ENCODE data around the gene ZNF536.

The ZNF536 gene

DNA sequence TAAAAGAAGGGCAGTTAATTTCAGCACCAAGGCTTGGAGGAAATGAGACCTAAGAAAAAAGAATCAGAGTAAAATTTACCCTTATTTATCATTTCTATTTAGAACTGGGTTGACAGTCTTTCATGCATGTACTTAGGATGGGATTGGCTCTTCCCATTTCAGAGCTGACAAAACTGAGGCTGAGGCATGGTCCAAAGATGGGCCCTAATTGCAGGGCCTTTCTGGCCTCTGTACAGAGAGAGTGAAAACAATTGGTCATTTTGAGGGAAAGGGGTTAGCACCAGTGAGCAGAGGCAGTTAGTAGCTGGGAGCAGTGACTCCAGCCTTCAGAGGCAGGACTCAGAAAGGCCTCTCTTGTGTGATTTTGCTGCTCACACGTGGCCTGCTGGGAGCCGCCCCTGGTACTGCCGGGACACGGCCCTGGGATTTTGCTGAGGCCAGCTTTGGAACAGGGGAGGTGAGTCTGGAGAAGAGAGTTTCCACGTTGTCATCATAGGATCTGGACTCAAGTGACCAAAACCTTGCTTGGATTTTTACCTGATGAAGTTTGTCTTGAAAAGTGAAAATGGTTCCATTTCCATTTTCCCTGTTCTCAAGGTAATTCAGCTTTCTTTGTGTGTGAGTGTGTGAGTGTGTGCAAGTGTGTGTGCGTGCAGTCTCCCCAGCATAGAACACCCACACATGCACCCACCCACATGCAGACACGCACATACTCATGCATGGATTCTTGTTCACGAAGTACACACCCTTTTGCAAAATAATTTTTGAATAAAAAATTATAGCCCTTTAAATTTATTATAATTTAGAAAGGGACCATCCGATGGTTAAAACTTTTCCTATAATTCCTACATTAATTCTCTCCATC is at the start of gene ZNF536:
ZNF536 (plus strand) TSS at position 425 of the 865 bp plus-strand sequence. CDS start 71,179 bp downstream, outside the sequence.
- DNase-seq (ENCODE audit: low read depth) = no peak

DNA sequence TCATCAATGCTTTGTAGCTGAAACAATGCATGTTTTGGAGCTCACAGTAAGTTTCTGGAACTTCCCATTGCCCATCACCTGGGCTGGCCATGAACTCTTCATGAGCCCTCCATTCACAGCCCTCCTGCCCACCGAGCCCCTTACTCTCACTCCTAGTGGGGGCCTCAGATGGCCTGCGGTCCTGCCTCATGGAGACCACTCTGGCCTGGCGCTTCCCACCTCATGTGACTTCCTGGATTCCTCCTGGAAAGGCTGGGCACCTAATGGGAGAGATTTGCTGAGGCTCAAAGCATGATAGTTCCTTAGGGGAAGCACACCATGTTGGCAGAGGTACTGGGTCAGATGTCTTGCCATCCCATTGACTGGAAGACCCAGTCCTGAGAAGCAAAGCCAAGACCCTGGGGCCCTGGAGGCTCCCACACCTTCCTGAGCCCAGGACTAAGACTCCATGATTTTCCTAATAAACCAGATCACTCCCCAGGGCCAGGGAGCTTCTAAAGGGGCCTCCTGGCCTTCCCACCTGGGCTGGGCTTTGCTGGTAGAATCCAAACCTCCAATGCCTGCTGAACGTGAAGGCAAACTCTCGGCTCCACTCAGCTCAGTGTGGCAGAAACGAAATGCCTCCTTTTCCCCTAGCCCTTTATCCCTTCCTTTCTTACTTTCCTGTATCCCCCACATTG is 49.4 kb upstream of the ZNF536 start:
- DNase-seq (ENCODE audit: low read depth) = no peak

DNA sequence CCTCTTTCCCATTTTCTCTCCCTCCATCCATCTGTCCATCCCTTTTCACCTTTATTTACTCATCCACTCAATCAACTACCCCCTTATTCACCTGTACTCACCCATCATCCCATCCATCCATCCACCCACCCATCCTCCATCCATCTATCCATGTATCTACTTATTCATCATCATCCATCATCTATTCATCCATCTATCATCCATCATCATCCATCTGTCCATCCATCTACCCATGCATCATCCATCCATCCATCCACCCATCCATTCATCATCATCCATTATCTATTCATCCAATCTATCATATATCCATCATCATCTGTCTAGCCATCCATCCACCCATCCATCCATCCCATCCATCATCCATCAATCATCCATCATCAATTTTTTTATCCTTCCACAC is 48.3 kb upstream of the ZNF536 start:
- no peak for DNase-seq (ENCODE audit: low read depth)

DNA sequence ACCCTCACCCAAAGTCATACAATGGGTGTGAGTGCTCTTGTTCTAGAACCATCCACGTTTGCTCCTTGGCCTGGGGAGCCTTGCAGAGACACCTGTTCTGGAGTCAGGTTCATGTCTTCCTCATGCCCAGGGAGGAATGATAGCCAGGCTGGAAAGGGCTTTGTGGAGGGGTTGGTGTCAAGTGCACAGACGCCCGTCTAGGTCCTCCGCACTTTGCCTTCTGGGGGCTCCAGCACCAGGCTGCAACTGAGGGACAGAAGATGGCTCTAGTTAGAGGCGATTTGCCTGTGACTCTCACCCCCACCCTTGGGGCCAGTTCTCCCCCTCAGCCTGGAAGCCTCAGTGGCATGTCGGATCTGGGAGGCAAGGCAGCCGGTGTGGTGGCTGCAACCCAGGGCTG is 47.2 kb upstream of the ZNF536 start:
- no peak for DNase-seq (ENCODE audit: low read depth)

DNA sequence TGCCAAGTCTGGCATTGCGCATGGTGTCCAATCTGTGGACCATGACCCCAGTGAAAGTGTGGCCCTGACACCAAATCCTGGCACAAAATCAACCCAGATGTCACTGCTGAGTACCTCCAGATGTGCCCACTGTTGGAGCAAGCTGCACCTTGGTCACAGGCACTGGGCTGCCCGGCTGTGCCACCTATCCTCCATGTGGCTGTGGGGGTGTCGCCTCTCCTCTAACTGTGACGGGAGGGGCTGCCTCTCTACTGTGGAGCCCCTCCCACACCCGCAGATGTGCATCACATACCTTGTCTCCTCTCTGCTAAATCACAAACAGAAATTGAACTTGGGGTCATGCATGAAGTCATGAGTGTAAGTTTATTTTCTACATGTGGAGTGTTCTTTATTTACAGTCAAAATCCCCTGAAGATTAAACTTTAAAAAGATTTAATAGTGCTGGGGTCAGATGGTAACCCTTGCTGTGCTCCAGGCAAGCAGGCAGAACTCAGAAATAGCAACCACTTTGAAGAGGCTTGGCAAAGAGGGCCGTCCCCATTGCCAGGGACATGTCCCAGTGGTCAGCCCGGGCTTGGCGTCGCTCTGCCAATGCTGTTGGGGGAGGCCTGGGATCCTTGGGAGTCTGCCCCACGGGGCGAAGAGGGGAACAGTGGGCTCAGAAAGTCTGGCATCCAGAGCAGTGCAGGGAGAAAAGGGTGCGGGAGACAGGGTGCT is 46.4 kb upstream of the ZNF536 start:
- DNase-seq (ENCODE audit: low read depth) = no peak

DNA sequence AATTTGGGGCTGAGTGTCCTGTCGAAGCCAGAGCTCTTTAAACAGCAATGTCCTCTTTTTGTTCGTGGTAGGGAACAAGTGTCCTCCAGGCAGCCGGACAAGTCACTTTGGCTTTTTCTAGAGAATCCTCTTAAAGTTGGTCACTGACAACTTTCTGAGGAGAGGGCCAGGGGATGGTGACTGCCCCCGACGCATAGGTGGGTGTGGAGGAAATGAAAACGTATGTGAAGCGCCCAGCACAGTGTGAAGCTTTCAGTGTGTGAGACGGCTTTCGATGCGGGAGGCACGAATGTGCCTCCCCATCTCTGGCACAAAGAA is 45.8 kb upstream of the ZNF536 start:
- no peak for DNase-seq (ENCODE audit: low read depth)

DNA sequence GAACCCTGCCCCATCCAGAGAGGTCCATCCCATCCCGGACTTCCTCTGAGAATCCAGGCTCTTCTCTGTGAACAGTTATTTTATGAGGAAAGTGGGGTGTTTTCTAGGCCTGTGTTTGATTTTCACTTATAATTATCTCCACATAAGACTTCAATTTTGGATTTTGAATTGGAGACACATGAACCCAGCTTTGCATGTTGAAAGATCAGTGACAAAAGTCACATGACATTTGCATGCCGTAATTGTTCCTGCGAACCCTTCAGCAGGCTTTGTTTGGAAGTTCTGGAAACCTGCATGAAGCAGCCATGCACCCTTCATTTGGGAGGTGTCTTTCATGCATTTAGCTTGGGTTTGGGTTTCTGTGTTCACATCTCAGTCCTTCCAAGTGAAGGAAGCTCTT is 44.9 kb upstream of the ZNF536 start:
- no peak for DNase-seq (ENCODE audit: low read depth)

DNA sequence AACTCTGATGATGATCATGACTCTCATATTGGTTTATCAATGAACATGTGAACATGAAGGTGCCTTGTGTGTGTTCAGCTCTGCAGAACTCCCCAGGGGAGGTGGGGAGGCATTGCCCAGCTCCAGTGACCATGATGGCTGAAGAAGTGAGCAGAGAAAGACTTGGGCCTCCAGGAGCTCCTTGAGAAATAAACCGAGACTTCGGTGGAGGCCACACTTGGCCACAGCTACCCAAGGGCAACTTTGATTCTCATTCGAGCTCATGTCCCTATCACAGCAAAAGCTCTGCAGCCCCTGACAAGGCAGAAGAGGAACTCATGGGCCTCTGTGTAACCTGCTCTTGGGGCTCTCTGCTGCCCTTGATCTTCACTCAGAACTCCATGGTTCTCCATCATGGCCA is 44.1 kb upstream of the ZNF536 start:
- no peak for DNase-seq (ENCODE audit: low read depth)

DNA sequence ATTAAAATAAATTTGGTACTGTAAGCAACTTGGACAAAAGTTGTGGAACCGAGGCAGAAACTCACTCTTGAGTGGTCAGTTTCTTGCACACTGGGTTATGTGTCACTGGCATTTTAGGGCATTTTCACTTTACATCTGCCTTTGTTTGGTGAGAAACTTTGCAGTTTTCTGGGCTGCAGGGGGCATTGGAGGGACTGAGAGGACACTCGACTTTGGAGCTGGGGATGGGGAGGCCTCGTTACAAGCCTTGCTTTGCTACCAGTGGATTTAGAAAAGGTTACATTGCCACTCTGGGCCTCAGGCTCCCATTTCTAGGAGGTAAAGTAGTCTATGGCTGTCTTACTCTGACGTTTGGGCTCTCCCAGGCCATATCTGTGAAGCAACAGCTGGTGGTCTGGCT is 41.9 kb upstream of the ZNF536 start:
- no peak for DNase-seq (ENCODE audit: low read depth)

DNA sequence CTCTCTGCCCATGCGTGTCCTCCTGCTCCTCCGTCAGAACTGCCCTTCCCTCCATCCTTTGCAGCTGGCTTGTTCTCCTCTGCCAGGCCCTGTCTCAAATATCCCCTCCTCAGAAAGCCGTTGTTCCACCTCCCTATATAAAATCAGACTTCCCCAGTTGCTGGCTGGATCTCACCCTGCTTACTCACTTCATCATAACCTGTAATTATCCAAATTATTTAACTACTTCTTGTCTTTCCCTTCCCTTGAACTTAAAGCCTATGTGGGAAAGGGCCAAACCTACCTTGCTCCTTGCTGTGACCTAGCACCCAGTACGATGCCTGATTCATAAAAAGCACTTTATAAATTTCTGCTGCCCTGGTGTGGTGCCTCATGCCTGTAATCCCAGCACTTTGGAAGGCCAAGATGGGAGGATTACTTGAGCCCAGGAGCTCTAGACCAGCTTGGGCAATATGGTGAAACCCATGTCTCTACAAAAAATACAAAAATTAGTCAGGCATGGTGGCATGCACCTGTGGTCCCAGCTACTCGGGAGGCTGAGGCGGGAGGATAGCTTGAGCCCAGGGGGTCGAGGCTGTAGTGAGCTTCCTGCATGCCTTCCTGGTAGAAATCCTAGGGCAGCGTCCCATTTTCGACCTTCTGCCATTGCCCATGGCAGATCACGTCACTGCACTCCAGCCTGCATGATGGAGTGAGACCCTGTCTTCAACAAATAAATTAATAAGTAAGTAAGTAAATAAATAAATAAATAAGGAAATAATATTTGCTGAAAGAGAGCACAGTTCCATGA is 39.5 kb upstream of the ZNF536 start:
- no peak for DNase-seq (ENCODE audit: low read depth)

DNA sequence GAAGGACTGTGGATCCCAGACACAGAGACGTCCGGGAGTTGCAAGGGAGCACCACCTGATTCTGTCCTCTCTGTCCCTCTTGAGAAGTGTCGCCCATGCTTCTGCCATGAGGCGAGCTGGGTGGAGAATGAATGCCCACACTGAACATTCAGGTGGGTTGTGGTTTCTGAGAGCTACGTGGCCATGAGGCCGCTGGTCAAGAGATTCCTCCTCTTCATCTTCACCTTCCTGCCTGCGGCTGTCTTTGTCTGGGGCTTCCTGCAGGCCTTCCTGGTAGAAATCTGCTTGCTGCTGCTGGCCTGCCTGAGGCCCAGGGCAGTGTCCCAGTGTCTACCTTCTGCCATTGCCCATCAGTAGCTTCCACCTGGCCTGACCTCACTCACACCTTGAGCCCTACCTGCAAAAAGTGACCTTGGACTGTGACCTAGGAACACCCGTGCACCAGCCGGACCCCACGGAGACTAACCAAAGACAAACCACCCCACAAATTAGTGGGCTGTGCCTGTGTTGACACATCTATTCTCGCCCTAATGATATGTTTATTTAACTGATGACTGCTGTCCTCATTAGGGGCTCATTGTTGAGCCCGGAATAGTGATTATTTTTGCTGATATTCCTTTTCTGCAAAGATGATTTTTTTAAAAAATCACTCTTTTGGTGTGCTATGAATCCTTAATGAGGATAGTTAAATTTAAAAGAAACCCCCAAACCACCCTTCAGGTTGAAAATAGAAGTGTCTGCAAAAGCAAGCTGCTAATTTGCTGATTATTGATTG is 38.7 kb upstream of the ZNF536 start:
- no peak for DNase-seq (ENCODE audit: low read depth)

DNA sequence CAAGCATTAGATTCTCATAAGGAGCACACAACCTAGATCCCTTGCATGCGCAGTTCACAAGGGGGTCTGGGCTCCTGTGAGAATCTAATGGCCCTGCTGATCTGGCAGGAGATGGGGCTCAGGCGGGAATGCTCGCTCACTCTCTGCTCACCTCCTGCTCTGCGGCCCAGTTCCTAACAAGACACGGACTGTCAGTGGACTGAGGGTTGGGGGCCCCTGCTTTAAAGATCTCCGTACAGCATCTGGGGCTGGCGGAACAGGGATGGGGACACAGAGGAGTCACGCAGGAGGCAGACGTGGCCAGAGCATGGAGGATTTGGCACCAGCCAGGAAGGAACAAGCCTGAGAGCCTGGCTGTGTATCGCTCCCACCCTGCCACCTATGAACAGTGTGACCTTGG is 37.3 kb upstream of the ZNF536 start:
- no peak for DNase-seq (ENCODE audit: low read depth)

DNA sequence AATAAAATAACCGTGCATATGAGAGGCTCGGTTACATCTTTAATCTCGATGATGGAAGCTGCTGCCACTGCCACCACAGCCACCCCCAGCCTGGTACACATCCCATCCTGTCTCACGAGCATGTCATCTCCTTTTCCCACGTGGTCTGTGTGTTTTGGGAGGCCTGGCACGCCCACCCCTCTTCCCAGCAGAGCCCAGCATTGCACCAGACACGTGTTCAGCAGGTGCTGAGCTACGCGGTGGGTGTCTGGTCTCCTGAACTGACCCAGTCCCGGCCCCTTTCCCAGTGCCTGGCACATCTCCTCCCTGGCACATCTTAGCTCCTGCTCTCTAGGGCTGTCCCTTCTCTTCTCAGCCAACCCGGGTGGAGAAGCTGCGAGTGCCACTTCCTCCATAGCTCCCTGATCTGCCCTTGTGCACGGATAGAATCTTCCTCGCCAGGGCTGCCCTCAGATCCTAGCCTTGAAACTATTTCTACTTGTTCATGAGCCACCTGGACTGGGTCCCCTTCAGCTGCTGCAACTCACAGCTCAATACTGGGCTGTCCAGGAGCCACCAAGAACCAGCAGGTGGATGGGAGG is 36.8 kb upstream of the ZNF536 start:
- no peak for DNase-seq (ENCODE audit: low read depth)

DNA sequence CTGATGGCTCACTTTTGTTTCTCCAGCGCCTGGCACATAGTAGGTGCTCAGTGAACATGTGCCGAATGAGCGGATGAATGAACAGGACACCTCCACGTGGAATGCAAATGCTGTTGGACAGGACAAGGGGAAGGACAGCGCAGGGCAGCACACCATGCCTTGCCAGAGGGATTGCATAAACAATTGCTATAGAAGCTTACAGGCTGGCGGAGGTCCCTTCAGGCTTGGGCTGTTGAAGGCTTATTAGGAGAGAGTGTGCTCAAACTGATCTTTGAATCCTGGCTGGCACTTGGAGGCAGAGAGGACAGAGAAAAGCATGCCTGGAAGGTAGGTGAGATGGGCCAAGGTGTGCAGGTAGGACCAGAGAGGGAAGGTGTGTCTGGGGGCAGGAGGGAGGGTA is 35.9 kb upstream of the ZNF536 start:
- no peak for DNase-seq (ENCODE audit: low read depth)

DNA sequence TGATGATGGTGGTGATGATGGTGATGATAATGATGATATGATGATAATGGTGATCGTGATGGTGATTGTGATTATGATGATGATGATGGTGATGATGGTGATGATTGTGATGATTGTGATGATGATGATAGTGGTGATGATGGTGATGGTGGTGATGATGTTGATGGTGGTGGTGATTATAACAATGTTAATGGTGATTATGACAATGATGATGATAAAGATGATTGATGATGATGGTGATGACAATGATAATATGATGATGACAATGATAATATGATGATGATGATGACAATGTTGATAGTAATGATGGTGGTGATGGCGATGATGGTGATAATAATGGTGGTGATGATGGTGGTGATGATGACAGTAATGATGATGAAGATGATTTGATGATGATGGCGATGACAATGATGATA is 34.1 kb upstream of the ZNF536 start:
- no peak for DNase-seq (ENCODE audit: low read depth)

DNA sequence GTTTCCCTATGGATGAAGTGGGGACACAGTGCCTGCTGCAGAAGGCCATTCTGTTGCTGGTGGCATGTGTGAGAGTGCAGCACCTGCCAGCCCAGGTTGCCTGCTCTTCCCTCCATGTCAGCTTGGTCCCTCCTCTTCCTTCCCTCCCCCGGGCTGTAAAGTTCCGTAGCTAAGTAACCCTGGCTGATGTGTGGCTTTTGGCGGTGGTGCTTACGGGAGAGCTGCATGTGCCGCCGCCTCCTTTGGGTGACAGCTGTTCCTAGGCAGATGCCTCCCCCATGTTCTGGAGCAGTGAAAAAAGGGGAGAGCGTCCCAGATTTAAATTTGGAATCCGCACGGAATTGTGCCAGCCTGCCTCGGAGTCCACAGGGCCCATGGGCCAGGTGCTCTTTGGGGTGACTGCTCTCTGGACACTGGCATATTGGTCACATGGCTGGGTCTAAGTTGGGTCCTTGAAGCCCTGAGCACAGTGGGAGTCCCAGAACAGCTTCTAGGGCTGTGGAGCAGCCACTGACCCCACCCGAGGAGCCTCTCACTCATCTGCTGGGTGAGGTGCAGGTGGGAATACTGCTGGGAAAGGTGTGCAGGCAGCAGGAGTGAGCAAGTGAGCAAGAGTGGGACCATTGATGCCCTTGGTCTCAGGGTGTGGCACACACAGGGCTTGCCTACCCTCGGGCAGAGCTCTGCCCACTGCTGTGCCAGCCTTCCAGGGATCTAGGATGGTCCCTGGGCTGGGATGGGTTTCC is 33.1 kb upstream of the ZNF536 start:
- DNase-seq (ENCODE audit: low read depth) = no peak

DNA sequence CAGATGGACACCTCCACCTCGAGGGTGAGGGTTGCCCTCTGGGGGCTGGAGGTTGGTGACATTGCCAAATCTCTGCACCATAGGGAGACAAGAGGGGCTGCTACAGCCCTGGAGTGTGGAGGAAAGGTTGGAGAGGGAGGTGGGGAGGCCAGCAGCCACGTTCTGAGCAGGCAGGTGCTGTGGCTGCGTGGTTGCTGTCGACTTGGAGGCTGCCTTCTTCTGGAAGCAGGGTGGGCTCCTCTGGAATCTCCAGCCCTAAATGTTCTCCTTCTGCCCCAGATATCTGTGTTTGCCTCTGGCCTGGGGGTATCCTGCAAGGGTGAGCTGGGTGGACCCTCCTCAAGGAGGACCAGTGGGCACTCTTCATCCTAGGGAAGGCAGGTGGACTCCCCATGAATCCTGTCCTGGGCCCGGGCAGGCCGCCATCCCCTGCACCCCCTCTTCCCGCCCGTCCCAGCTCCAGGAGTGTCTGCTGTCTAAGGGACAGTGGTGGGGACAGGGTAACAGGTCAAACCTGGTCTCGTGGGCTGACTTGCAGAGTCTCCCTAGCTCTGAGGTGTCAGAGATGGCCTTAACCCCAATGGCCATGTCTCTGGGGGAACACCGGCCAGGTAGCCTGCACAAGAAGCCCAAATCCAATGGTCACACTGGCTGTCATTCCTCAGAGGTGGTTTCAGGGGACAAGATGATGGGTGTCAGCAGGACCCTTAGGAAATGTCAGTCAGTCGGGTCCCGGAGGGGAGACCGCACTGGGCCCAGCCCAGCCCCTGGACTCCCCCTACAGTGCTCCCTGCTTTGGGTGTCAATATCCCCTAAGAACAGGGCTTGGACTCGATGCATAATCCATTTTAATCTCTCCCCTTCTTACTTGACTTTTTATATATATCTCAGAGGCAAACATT is 32.3 kb upstream of the ZNF536 start:
- no peak for DNase-seq (ENCODE audit: low read depth)

DNA sequence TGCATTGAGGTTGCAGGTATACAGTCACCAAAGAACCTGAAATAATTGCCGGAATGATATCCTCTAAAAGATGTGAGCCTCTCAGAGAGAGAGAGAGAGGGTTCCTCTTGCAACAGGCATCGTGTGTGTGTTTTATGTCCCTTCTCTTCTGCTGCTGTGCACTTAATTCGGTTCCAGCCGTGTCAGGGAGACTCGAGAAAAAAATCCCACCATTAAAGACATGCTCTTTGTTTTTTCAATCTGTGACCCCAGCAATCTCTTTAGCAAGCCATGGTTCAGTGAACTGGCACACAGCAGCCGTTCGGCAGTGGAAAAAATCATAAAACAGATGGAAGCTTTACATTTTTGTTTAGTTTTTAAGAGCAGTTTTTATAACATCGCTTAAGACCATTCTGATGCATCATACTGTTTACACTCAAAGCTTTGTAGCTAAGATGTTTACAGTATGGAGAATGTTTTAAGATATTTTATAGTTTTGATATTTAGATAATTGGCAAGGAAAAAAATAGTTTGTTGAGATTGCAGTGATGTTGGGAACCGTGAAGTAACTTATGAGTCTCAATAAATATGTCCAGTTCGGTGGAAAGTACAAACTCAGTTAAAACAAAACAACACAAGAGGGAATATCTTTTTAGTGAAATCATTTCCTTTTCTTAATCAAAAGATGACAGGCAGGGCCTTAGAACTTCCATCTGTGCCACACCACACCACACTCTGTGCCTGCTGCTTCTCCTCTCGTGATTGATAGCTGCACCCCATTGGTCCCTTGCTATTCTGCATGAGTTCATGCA is 31.2 kb upstream of the ZNF536 start:
- no peak for DNase-seq (ENCODE audit: low read depth)
